HepG2 (cell line): Measurements from ENCODE around the gene NAMPT. TPM values are rescaled to one million over a fixed set of nuclear protein-coding genes. Genes with fewer than 3 reads are reported as not detected.

Source experiments
- ATAC-seq: fragments of 200-7000 bp; cut with Tn5 transposase; 3 replicates; pipeline ENCODE4 v1.9.1; 2020; ENCODE audit warnings: mild to moderate bottlenecking, moderate library complexity
- BruUV-seq: library from RNA; stranded (reverse); fragments of 400-500 nt; replicated peaks from 2 replicates; lab custom pipeline; 2021; lab: Mats Ljungman, UMichigan
- CTCF ChIA-PET: fragments of 300-600 bp; formaldehyde crosslinking; extraction: SDS; loops from one replicate; lab custom pipeline; 2021; ENCODE audit warnings: low total read pairs, inconsistent platforms, low intra/inter-chr PET ratio; lab: Yijun Ruan, JAX
- POLR2A ChIA-PET: fragments of 350-600 bp; sonication (Branson Sonifier 250); formaldehyde crosslinking; loops from one replicate; lab custom pipeline; 2020; ENCODE audit warnings: antibody characterized with exemption, inconsistent platforms; lab: Yijun Ruan, JAX
- DNase-seq: peaks from one replicate; pipeline ENCODE4 v3.0.0-alpha.2; 2015; ENCODE audit warnings: low spot score
- FAIRE-seq: peaks from 3 replicates; lab custom pipeline; 2011; peaks lifted over from hg19 to GRCh38; lab: Jason Lieb, UNC
- H2AFZ ChIP-seq: one replicate; pipeline ENCODE4 v1.6.1; 2011; ENCODE audit warnings: low read length, inconsistent platforms
- H3K27ac ChIP-seq: fragments of 300-600 bp; 3 replicates; pipeline ENCODE4 v1.8.0; 2011; ENCODE audit warnings: mixed run types, mild to moderate bottlenecking, mixed read lengths, low read length, inconsistent platforms; ENCODE audit not compliant: insufficient read depth; ENCODE audit errors: extremely low read length
- H3K27me3 ChIP-seq, 2 experiments: fragments of 200-600 bp in 1 of 2; 2 replicates in 1 of 2; 3 replicates in 1 of 2; pipeline versions ENCODE4 v1.6.0 to v1.8.0; 2011; ENCODE audit warnings: low read length in 2 of 2, mild to moderate bottlenecking in 2 of 2, moderate library complexity in 2 of 2, inconsistent platforms in 1 of 2; ENCODE audit not compliant: insufficient read depth in 2 of 2, control insufficient read depth in 1 of 2
- H3K36me3 ChIP-seq, 2 experiments: fragments of 200-600 bp in 1 of 2; replicated peaks in 1 of 2; 2 replicates in 1 of 2; 3 replicates in 1 of 2; pipeline versions ENCODE4 v1.5.1 to v1.8.0; 2011; ENCODE audit warnings: low read length in 2 of 2, inconsistent platforms in 1 of 2; ENCODE audit not compliant: insufficient read depth in 2 of 2, control insufficient read depth in 1 of 2
- H3K4me1 ChIP-seq: 2 replicates; pipeline ENCODE4 v1.5.1; 2012; ENCODE audit warnings: low read length, inconsistent platforms; ENCODE audit not compliant: insufficient read depth
- H3K4me2 ChIP-seq: 2 replicates; pipeline ENCODE4 v1.6.0; 2011; ENCODE audit warnings: low read depth, low read length, inconsistent platforms
- H3K4me3 ChIP-seq, 3 experiments: fragments of 200-600 bp in 1 of 3; sonication (generic), shearing (Covaris generic) in 1 of 3; replicated peaks in 1 of 3; 2 replicates each; pipeline ENCODE4 v1.5.1; 2011 to 2016; ENCODE audit warnings: low read length in 3 of 3, inconsistent platforms in 2 of 3, low read depth in 2 of 3, mild to moderate bottlenecking in 2 of 3, control low read depth in 1 of 3, mixed read lengths in 1 of 3; ENCODE audit not compliant: insufficient read depth in 1 of 3
- H3K79me2 ChIP-seq: one replicate; pipeline ENCODE4 v1.6.1; 2011; ENCODE audit warnings: low read length, inconsistent platforms; ENCODE audit not compliant: insufficient read depth
- H3K9ac ChIP-seq: 2 replicates; pipeline ENCODE4 v1.6.0; 2011; ENCODE audit warnings: mild to moderate bottlenecking, low read depth, low read length, inconsistent platforms; ENCODE audit not compliant: insufficient read depth
- H3K9me3 ChIP-seq: 2 replicates; pipeline ENCODE4 v1.5.1; 2012; ENCODE audit warnings: mild to moderate bottlenecking, low read length
- H4K20me1 ChIP-seq: 2 replicates; pipeline ENCODE4 v1.6.0; 2011; ENCODE audit warnings: inconsistent platforms, mild to moderate bottlenecking, low read length, moderate library complexity; ENCODE audit not compliant: insufficient read depth
- KAT2B ChIP-seq: fragments of 150-350 bp; IDR thresholded peaks from 2 replicates; pipeline ENCODE4 v1.6.1; 2014; ENCODE audit warnings: low read depth, low read length, borderline replicate concordance
- KIAA2018 ChIP-seq: sonication (generic); formaldehyde crosslinking; IDR thresholded peaks from 2 replicates; pipeline ENCODE4 v1.5.0; 2020; ENCODE audit warnings: mild to moderate bottlenecking, missing genetic modification reagents, borderline replicate concordance
- TEAD3 ChIP-seq: optimal IDR thresholded peaks from 2 replicates; pipeline ENCODE3; 2016; ENCODE audit warnings: borderline replicate concordance
- in situ Hi-C: cut with HindIII; loops from 2 replicates; pipeline ENCODE4 v1.10.0; 2017; ENCODE audit warnings: low pct_unique_long_range_greater_than_20kb; ENCODE audit not compliant: extremely low pct_ligation_motif_present
- intact Hi-C: fragments of 100-400 bp; cut with micrococcal nuclease; formaldehyde crosslinking; loops from one replicate; pipeline ENCODE4 v1.10.0; 2022; ENCODE audit not compliant: unreplicated experiment
- polyA plus RNA-seq, 8 experiments: library from polyadenylated mRNA; depleted of rRNA in 3 of 8; stranded (reverse) in 7 of 8; unstranded in 1 of 8; fragments of >200 nt; fragmentation: Illumina TruSeq in 4 of 8; extraction: Trizol in 4 of 8; gene quantifications; 2 replicates each; pipeline versions ENCODE4 v1.2.1 to v1.2.3, GENCODE V29; 2011 to 2016; ENCODE audit warnings: low read depth in 4 of 8, missing spikeins in 1 of 8, mixed read lengths in 1 of 8; ENCODE audit not compliant: insufficient read depth in 1 of 8
- total RNA-seq, 5 experiments: library from RNA; depleted of rRNA; stranded (reverse); fragments of >200 nt; fragmentation: Illumina TruSeq; extraction: Trizol; gene quantifications; 2 replicates each; pipeline ENCODE4 v1.2.3, GENCODE V29; 2016; ENCODE audit warnings: low read depth in 1 of 5
- TF ChIP-seq, protein P1 (sequence below): sonication (generic); formaldehyde crosslinking; conservative IDR thresholded peaks from 2 replicates; pipeline ENCODE4 v1.8.0; 2022; ENCODE audit warnings: low read depth, missing genetic modification reagents

NAMPT gene
- total and polyA plus RNA-seq, 2 of the 13 experiments (the other 11 are each of a cell fraction or from before 2014, with no cell fraction given) = 15.8 to 67.7 TPM

DNA sequence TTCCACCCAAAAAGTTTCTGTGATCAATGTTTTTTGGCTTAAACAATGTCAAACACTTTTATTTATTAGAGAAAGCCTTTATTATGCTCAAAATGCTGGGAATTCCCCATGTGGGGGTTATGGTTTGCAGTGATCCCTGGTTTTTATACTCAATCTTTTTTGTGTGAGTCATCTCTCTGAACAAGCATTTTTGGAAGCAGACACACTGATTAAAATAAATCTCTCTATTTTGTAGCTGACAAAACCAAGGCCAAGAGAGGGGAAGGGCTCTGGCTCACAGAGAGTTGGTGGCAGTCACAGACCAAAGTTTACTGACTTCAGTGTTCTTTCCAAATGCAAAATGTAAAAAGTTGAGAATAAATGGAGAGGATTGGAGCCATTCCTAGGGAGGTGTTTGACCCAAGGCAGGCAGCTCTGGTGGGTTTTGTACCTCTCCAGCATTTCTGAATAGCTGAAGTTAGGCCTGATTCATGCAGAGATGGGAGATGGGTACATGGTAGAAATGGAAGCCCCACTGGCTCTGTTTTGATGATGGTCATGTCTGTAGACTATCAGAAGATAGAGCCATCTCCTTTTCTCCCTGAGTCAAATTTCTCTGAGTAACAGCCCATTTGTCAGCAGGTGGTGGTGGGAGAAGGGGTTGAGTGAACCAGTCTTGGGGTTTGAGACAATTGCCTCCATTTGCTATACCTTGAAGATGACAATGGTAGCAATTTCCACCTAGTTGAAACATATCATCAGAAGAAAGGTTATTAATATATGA, 45.4 kb upstream of the NAMPT start:
- Histone ChIP-seq H3K4me3 (no peak overlapping the region), H3K4me2 (no peak overlapping the region), H3K36me3 (no peaks in the 10 kb centered on the region), H3K9ac (no peak overlapping the region), H3K4me1 (peaks cover 32% of the 10 kb centered on the region), H3K9me3 (no peaks in the 10 kb centered on the region), H3K79me2 (no peaks in the 10 kb centered on the region), H3K27ac (no peak overlapping the region), H4K20me1 (no peaks in the 10 kb centered on the region), H2AFZ (no peak overlapping the region), H3K27me3 (no peaks in the 10 kb centered on the region; a peak in 1 of 5 replicates)
- no TSS peak for BruUV-seq
- ChIA-PET CTCF (no interaction called here), POLR2A (interaction anchor here (2.0 kb wide), 1 partner anchor 45 kb away, joined by 5 read pairs; the partner anchor contains the start of gene NAMPT)
- ATAC-seq (no peak), DNase-seq (no peak), FAIRE-seq (no peak)
- TF ChIP-seq KAT2B = no peak
- no peak for TF ChIP-seq KIAA2018
- TF ChIP-seq TEAD3 (CRISPR knock-in tag) = no peak
- TF ChIP-seq, protein P1, sequence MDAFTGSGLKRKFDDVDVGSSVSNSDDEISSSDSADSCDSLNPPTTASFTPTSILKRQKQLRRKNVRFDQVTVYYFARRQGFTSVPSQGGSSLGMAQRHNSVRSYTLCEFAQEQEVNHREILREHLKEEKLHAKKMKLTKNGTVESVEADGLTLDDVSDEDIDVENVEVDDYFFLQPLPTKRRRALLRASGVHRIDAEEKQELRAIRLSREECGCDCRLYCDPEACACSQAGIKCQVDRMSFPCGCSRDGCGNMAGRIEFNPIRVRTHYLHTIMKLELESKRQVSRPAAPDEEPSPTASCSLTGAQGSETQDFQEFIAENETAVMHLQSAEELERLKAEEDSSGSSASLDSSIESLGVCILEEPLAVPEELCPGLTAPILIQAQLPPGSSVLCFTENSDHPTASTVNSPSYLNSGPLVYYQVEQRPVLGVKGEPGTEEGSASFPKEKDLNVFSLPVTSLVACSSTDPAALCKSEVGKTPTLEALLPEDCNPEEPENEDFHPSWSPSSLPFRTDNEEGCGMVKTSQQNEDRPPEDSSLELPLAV = no peak
- in situ Hi-C loops (no loop called here), intact Hi-C loops (no loop called here)
